ENCODE data around the gene CIITA. TPM values are rescaled to one million over a fixed set of nuclear protein-coding genes. Genes with fewer than 3 reads are reported as not detected.

CIITA gene
- total and polyA plus RNA-seq, 10 of the 15 experiments (the other 5 are each of a cell fraction or from before 2014, with no cell fraction given) = 11.5 to 145 (median 49.7) TPM

GRCh38 chr16:10876799-10877341 lies at the start of gene CIITA (continued):
- TF ChIP-seq, protein P1, sequence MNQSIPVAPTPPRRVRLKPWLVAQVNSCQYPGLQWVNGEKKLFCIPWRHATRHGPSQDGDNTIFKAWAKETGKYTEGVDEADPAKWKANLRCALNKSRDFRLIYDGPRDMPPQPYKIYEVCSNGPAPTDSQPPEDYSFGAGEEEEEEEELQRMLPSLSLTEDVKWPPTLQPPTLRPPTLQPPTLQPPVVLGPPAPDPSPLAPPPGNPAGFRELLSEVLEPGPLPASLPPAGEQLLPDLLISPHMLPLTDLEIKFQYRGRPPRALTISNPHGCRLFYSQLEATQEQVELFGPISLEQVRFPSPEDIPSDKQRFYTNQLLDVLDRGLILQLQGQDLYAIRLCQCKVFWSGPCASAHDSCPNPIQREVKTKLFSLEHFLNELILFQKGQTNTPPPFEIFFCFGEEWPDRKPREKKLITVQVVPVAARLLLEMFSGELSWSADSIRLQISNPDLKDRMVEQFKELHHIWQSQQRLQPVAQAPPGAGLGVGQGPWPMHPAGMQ (IDR thresholded peaks at IDR 0.05; ENCODE audit: borderline replicate concordance) = no peak
- TF ChIP-seq BHLHE40 (IDR thresholded peaks at IDR 0.05; ENCODE audit: borderline replicate concordance in 1 of 2, low read depth in 2 of 2, low read length in 1 of 2) = peak; percentile 53 to 59; a peak in 1 of 4 replicates
- no peak for TF ChIP-seq BRCA1 (IDR thresholded peaks at IDR 0.05; ENCODE audit: low read depth, low read length)
- TF ChIP-seq RUNX3 (IDR thresholded peaks at IDR 0.05; ENCODE audit: low read length) = no peak
- no peak for TF ChIP-seq LARP7 (IDR thresholded peaks at IDR 0.05)
- no peak for TF ChIP-seq NR2C2 (IDR thresholded peaks at IDR 0.05; ENCODE audit: borderline replicate concordance, control insufficient read depth, insufficient read length, low read depth)
- peak; percentile 37 for TF ChIP-seq RELA (IDR thresholded peaks at IDR 0.05; ENCODE audit: borderline replicate concordance, partially characterized antibody)
- no peak for TF ChIP-seq ZZZ3 (IDR thresholded peaks at IDR 0.05; ENCODE audit: control insufficient read depth, insufficient read length, low read depth)
- TF ChIP-seq EGR1 (IDR thresholded peaks at IDR 0.05; ENCODE audit: borderline replicate concordance in 1 of 2, low read depth in 2 of 2, low read length in 2 of 2) = 0 out of 3 replicates have a peak, but pooled peaks of 1 of the 2 experiments have one; percentile 6

DNA sequence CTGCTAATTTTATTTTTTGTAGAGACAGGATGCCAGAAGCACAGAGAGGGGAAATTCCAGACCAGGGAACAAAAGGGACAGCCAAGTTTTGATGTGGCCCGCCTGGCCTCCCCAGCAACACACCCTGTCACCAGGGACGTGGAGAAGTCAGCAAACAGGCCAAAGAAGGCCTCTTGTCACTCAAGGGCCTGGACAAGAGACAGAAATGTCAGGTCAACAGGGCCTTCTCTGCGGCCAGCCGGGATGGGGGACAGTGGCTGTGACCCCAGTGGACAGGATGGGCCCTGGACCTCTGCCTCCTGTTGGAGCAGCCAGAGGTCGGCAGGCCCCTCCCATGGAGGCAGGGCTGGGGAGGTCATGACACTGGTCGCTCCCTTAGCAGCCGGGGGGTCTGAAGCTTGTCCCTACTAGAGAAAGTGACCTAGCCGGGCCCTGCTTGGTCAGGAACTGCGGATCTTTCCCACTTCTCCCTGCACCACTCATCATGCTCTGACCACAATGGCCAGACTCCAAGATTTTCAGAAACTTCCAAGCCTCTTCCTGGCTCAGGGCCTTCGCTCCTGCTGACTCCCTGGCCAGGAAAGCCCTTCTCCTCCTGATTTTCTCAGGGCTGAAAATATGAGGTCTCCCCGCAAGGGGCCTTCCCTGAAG lies 49.2 kb upstream of the CIITA start:
- intact Hi-C loops (cut with micrococcal nuclease; ENCODE audit: unreplicated experiment) = no loop called here
- Histone ChIP-seq H3K27ac (ENCODE audit: control insufficient read depth, insufficient read depth) (no peak overlapping the region), H3K27me3 (replicated peaks in 1 of 2; ENCODE audit: control insufficient read depth in 2 of 2, insufficient read depth in 2 of 2, low read length in 1 of 2) (no peaks in the 10 kb centered on the region), H3K4me3 (no peak overlapping the region), H4K20me1 (ENCODE audit: control insufficient read depth, insufficient read depth) (no peaks in the 10 kb centered on the region), H3K9me3 (replicated peaks; ENCODE audit: control insufficient read depth, insufficient read depth, low read length) (no peaks in the 10 kb centered on the region), H3K4me1 (ENCODE audit: control insufficient read depth, insufficient read depth, low read length) (peaks cover 23% of the 10 kb centered on the region), H3K79me2 (ENCODE audit: control insufficient read depth, insufficient read depth, low read length) (no peaks in the 10 kb centered on the region), H3K36me3 (ENCODE audit: control insufficient read depth in 2 of 2, insufficient read depth in 2 of 2, low read length in 1 of 2) (no peaks in the 10 kb centered on the region), H2AFZ (ENCODE audit: control insufficient read depth, low read depth, low read length) (no peak overlapping the region), H3K4me2 (ENCODE audit: control insufficient read depth, insufficient read depth) (0 out of 2 replicates have a peak overlapping the region, but pooled peaks have one; percentile 9), H3K9ac (ENCODE audit: control insufficient read depth, insufficient read depth, low read length) (no peak overlapping the region)
- SMC1A ChIA-PET (ENCODE audit: uncharacterized antibody, unreplicated experiment) = interaction anchor here (1.4 kb wide), 1 partner anchor 87 kb away, joined by 3 read pairs; no protein-coding TSS in a partner anchor
- in situ Hi-C loops (cut with MboI) = no loop called here
- RAD21 ChIA-PET (ENCODE audit: unreplicated experiment) = interaction anchor here (1.3 kb wide), 1 partner anchor 49 kb away, joined by 3 read pairs; the partner anchor contains the start of gene CIITA
- ATAC-seq = peak; percentile 22; the same call in 2 of the 3 replicates
- POLR2A ChIA-PET = interaction anchor here (1.6 kb wide), 1 partner anchor 8 kb away, joined by 6 read pairs; no protein-coding TSS in a partner anchor
- TF ChIP-seq KDM1A (IDR thresholded peaks at IDR 0.05; ENCODE audit: borderline replicate concordance) (no peak), NFXL1 (IDR thresholded peaks at IDR 0.05; ENCODE audit: borderline replicate concordance) (no peak), PKNOX1 (IDR thresholded peaks at IDR 0.05) (peak; percentile 44; the same call in 1 of the 2 replicates), HCFC1 (IDR thresholded peaks at IDR 0.05; ENCODE audit: low read length) (no peak), ATF7 (IDR thresholded peaks at IDR 0.05; ENCODE audit: low read depth) (no peak), MAX (IDR thresholded peaks at IDR 0.05; ENCODE audit: low read depth, low read length) (no peak), EZH2 (IDR thresholded peaks at IDR 0.05; ENCODE audit: borderline replicate concordance, control insufficient read depth, low read depth, low read length) (no peak), ZNF207 (IDR thresholded peaks at IDR 0.05; ENCODE audit: borderline replicate concordance) (no peak)
- 81% methylated on average over 11 of the region's 11 CpGs for WGBS (ENCODE audit: insufficient coverage, insufficient replicate concordance, low lambda C conversion rate, missing lambda C conversion rate)
- CTCF ChIA-PET = no interaction called here
- BruUV-seq (replicated peaks) = no TSS peak
- DNase-seq (ENCODE audit: low read depth, low spot score) = no peak
- FAIRE-seq = no peak
